ENCODE data around the gene TPST1.
"Not testable (repeated sequence)": the region's sequence is repeated elsewhere in the genome, so short reads cannot be mapped to it uniquely, and the experiment has no call there.

The TPST1 gene

DNA sequence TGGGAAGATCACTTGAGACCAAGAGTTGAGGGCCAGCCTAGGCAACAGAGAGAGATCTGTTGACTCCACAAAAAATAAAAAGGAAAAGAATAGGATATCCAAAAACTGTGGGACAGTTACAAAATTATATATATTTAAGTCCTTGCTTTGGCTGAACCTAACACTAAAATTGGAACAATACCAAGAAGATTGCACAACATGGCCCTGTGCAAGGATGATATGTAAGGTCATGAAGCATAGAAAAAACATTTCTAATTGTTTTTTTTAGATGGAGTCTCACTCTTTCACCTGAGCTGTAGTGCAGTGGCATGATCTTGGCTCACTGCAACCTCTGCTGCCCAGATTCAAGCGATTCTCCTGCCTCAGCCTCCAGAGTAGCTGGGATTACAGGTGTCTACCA lies 139.0 kb downstream of the TPST1 start:
- DNase-seq = no peak

DNA sequence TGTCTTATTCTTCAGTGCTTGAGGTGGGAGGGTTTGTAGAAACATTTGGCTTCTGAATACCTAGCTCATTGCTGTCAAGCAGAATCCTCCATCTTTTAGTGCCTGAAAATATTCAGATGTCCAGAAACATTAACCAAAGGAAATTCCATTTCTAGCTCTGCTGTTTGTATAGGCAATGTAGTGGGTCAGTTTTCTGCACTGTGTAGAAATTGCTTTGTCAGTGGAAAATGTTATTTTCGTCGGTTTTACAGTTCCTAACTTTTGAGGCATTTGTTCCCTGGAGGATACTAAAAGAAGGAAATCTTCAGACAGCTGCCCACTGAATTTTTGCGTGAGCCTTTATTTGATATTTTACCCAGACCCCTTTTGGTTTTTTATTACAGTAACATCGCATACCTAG lies 143.4 kb downstream of the TPST1 start:
- DNase-seq = no peak

DNA sequence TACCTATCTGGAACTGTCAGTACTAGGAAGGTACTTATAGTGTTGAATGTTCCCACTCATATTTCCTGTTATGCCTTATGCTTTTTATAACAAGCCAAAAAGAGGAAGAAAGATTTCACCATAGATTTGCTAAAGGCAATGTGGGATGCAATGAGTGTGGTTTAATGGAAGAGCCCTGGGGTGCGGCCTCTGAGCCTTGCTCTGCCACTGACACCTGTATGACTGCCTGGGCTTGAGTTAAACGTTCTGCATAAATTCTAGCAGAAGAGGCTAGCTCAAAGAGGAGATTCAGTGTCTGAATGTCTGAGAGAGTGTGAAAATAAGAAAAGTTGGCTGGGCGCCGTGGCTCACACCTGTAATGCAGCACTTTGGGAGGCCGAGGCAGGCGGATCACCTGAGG lies 143.8 kb downstream of the TPST1 start:
- no peak for DNase-seq

GRCh38 chr7:66352071-66352470 lies 146.9 kb downstream of the TPST1 start:
- DNase-seq = peak; percentile 20

DNA sequence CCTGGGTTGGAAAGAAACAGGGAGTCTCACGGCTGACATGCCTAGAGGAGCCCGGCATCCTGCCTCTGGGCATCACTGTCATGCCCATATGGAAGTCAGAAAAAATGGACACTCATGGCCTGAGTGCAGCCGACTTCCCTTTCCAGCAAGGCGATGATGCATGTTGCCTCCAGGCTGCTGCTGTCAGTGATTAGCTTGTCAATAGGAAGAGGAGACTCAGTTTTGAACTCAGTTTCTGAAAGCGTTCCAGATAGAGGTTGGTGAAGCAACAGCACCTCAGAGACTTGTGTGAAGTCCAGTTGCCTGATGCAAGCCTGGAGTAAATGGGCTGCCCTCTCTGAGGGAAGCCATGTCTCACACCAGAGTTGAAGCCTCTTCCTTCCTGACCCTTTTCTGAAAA lies 148.4 kb downstream of the TPST1 start:
- no peak for DNase-seq

DNA sequence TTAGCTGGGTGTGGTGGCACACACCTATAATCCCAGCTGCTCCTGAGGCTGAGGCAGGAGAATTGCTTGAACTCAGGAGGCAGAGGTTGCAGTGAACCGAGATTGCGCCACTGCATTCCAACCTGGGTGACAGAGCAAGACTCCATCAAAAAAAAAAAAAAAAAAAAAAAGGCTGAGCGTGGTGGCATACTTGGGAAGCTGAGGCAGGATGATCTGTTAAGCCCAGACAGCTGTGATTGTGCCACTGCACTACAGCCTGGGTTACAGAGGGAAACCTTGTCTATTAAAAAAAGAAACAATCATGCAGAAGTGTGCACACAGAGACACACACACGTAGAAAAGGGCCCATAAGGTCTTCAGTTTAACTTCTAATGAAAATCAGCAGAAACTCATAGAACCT lies 150.6 kb downstream of the TPST1 start:
- DNase-seq = no peak

DNA sequence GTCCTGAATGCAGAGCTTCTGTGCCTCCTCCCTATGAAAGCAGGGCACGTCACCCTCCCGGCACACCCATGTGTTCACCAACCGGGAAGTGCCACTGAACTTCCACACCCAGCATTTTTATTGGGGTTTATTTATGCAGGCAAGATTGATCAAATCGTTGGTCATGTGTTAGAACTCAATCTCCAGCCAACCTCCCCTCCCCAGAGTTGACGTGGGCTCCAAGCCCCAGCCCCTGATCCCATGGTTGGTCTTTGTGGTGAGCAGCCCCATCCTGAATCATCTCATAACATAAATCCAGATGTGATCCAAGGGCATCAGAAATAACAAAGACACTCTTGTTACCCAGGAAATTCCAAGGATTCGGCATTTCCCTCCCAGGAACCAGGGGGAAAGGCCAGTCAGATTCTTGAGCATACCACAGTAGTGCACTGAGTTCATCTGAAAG lies 151.2 kb downstream of the TPST1 start:
- DNase-seq = no peak

GRCh38 chr7:66357087-66357486 lies 152.0 kb downstream of the TPST1 start:
- no peak for DNase-seq

DNA sequence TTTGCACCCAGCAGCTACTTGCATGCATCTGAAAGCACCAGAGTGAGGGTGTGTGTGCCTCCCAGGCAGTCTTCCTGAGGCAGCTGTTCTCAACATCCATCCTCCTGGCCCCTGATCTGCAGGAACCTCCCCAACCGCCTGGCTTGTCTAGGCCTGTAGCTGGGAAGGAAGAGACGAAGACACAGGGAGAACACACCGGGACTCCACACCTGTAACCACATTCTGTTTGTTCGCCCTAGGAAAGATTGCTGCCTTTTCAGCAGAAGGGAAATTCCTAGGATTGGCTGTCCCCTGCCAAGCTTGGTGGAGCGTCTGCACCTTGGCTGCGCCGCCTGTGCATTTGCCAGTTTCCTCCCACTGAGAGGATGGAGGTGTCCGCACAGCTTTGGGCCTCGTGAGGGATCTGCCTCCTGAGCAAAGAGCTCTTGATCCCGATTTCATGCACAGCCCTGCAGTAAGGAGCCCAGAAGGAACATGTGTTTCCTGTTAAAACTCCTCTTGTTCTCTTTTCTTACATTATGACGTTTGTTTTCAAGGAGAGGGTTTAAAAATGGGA lies 154.6 kb downstream of the TPST1 start:
- peak; percentile 63 for DNase-seq

DNA sequence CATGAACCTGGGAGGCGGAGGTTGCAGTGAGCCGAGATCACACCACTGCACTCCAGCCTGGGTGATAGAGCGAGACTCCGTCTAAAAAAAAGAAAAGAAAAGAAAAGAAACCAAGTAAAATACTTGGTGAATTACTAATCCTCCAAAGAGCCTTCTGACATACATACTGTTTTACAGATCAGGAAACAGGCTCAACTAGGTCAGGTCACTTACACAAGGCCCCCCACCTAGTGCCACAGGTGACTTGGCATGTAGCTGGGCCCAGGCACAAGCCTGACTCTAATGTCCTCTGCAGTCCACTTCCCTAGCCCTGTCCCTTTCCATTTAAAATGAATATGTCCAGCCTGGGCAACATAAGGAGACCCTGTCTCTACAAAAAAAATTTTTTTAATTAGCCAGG lies 157.0 kb downstream of the TPST1 start:
- DNase-seq = no peak

- no peak for DNase-seq
Observed at GRCh38 chr7:66363635-66364034, 158.5 kb downstream of the TPST1 start.

GRCh38 chr7:66365031-66365430 lies 159.9 kb downstream of the TPST1 start:
- not testable (repeated sequence) for DNase-seq

DNA sequence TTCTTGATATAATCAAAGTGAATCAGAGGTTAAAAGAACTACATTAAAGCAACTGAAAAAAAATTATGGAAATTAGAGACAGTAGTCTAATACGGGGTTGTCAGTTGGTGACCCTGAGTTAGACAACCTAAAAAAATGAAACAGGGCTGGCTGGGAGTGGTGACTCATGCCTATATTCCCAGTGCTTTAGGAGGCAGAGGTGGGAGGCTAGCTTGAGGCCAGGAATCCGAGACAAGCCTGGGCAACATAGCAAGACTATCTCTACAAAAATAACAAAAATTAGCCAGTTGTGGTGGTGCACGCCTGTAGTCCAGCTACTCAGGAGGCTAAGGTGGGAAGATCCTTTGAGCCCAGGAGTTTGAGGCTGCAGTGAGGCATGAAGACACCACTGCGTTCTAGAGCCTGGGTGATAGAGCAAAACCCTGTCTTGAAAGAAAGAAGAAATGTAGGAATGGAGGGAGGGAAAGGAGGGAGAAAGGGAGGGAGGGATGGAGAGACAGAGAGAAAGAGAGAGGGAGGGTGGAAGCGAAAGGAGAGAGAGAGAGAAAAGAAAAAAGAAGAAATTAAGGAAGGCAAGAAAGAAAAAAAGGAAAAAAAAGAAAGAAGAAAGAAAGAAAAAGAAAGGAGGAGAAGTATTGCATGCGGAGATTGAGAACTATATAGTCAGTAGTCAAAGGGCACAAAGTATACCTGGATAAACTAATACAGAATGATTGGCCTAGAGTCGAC lies 166.1 kb downstream of the TPST1 start:
- no peak for DNase-seq

GRCh38 chr7:66374141-66374840 lies 169.2 kb downstream of the TPST1 start:
- DNase-seq = not testable (repeated sequence)

- DNase-seq = no peak
Observed at GRCh38 chr7:66376264-66376945, 171.3 kb downstream of the TPST1 start.

- DNase-seq = no peak
Observed at GRCh38 chr7:66377045-66377444, 171.9 kb downstream of the TPST1 start.

DNA sequence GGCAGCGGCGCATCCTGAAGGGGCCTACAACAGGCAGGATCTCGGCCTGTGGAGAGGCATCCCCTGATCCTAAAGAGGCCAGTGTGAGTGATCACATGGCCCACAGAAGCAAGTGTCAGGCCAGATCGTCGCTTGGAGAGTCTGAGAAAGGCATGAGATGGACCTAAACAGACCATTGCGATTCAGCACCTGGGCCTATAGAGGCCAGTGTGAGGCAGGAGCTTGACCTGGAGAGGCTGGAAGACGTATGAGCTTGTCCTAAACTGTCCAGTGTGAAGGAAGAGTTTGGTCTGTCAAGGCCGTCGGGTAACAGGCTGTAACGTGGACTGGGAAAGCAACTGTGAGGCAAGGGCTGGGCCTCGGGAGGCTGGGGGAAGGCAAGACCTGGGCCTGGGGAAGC lies 172.6 kb downstream of the TPST1 start:
- DNase-seq = no peak

DNA sequence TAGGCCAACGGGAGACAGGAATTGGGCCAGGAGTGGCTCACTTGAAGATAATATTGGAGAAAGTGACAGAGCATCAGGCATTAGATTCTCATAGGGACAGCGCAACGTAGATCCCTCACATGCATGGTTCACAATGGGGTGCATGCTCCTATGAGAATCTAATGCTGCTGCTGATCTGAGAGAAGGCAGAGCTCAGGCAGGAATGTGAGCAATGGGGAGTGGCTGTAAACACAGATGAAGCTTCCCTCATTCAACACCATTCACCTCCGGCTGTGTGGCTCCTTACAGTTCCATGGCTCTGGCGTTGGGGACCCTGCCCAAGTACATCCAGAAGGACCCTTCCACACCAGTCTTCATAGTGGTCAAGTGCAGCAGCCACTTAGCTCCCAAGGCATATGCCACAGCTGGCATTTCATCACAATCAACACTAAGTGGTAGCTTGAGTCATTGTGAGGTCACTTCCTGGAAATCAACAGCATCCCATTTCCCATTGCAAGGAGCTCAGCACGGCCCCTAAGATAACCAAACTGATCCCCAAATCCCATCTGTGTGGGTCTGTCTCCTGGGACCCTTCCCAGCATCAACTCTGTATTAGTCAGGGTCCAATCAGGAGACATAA lies 174.5 kb downstream of the TPST1 start:
- no peak for DNase-seq

DNA sequence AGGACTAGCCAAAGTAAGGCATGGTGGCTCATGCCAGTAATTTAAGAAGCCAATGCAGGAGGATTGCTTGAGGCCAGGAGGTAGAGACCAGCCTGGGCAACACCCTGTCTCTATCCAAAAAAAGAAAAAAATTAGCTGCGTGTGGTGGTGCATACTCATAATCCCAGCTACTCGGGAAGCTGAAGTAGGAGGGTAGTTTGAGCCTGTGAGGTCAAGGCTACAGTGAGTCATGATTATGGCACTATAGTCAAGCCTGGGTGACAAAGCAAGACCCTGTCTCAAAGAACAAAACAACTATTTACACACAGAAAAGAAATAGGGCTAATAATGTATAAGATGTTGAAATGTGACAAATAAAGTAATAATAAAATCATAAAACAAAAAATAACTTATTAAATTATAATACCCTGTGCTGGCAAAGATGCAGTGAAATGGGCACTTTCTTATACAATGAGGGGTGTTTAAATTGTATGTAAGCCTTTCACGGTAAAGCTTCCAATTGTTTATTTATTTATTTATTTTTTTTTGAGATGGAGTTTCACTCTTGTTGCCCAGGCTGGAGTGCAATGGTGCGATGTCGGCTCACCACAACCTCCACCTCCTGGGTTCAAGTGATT lies 175.2 kb downstream of the TPST1 start:
- DNase-seq = no peak

DNA sequence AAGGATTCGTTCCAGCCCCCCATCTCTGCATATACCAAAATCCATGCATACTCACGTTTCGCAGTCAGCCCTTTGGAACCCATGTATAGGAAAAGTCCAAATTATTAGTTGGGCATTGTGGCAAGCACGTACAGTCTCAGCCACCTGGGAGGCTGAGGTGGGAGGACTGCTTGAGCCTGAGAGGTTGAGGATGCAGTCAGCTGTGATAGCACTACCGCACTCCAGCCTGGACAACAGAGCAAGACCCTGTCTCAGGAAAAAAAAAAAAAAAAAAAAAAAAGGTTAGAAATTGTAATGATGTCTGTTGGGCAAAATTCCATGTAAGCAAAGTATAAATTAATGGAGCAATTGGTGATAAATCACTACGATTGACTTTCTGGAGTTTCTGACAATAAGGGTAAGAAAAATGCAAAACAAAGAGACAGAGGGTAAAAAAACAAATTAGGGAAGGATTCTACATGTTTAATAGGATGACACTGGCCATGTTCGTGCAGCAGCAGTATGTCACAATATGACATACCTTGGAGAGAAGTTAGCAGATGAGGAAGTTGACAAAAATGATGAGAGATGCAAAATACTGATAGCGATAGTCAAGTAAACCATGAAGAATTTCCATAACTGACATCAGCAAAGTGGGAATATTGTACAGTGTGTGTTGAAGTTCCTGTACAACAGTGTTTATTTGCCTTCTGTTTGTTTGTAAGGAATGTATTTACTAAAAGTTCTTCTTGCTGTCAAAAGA lies 177.2 kb downstream of the TPST1 start:
- DNase-seq = not testable (repeated sequence)

DNA sequence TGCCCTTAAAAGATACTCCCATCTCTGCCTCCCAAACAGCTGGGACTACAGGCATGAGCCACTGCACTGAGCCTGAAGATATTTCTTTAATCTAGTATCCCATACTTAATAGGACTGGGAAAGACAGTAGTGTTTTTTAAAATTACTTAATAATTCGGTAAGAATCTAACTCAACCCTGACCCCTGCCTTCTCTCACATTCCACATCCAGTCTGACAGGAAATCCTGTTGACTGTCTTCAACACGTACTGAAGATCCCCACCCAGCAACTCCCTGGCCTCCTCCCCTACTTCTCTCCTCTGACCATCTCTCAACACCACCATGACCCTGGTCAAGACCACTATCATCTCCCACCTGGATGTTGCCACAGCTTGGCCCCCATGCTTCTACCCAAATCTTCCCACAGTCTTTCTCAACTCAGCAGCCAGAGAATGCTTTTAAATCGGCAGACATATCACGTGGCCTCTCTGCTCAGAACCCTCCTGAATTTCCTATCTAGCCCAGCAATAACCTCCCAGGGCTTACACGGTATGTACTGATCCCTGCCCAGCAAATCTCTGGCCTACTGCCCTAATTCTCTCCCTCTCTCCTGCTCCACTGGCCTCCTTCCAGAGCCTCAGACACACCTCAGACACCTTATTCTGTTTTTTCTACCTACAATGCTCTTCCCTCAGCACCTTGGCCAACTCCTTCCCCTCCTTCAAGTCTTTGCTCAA lies 180.2 kb downstream of the TPST1 start:
- not testable (repeated sequence) for DNase-seq
